ENCODE data around the gene MED6.

DNA sequence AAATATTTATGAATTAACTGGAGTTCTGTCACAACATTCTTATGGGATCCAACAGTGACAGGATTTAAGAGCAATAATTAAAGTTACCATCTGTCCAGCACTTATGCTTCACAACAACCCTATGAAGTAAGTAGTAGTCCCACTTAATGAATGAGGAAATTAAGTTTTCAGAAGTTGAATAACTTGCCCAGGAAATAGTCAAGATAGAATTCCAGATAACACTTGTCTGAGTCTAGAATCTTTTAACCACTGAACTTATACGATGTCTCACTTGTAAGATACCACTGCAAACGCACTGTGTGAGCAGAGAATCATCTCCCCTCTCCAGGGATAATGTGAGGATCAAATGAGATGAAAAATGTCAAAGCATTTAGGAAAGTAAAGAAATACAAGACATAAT is 38.0 kb upstream of the MED6 start:
- TF ChIP-seq POLR2AphosphoS5 (IDR thresholded peaks at IDR 0.05) (no peak), EZH2 (IDR thresholded peaks at IDR 0.05; ENCODE audit: borderline replicate concordance, insufficient read depth, low read length, poor library complexity, severe bottlenecking) (no peak)
- TF ChIP-seq, protein P1, sequence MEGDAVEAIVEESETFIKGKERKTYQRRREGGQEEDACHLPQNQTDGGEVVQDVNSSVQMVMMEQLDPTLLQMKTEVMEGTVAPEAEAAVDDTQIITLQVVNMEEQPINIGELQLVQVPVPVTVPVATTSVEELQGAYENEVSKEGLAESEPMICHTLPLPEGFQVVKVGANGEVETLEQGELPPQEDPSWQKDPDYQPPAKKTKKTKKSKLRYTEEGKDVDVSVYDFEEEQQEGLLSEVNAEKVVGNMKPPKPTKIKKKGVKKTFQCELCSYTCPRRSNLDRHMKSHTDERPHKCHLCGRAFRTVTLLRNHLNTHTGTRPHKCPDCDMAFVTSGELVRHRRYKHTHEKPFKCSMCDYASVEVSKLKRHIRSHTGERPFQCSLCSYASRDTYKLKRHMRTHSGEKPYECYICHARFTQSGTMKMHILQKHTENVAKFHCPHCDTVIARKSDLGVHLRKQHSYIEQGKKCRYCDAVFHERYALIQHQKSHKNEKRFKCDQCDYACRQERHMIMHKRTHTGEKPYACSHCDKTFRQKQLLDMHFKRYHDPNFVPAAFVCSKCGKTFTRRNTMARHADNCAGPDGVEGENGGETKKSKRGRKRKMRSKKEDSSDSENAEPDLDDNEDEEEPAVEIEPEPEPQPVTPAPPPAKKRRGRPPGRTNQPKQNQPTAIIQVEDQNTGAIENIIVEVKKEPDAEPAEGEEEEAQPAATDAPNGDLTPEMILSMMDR (IDR thresholded peaks at IDR 0.05; ENCODE audit: poor library complexity, severe bottlenecking): no peak
